IMR-90 (cell line): ENCODE results near the gene NPPA. TPM values are rescaled to one million over a fixed set of nuclear protein-coding genes. Genes with fewer than 3 reads are reported as not detected.

Experiments
- ATAC-seq: fragments of 200-7000 bp; cut with Tn5 transposase; 2 replicates; pipeline ENCODE4 v1.9.1; 2020; ENCODE audit warnings: low read depth, mild to moderate bottlenecking, moderate library complexity
- BruUV-seq: library from RNA; stranded (reverse); fragments of 400-500 nt; replicated peaks from 2 replicates; lab custom pipeline; 2021; lab: Mats Ljungman, UMichigan
- CTCF ChIA-PET: fragments of 300-600 bp; formaldehyde crosslinking; extraction: SDS; loops from one replicate; lab custom pipeline; 2021; ENCODE audit warnings: antibody characterized with exemption; lab: Yijun Ruan, JAX
- POLR2A ChIA-PET: fragments of 300-600 bp; sonication (Branson Sonifier 250); formaldehyde crosslinking; loops from one replicate; lab custom pipeline; 2022; ENCODE audit warnings: antibody characterized with exemption; ENCODE audit not compliant: unreplicated experiment; lab: Charles Lee
- DNase-seq: peaks from one replicate; pipeline ENCODE4 v3.0.0; 2013
- H2AFZ ChIP-seq: replicated peaks from 2 replicates; pipeline ENCODE3; 2013; ENCODE audit warnings: low read length, mild to moderate bottlenecking; ENCODE audit not compliant: poor library complexity
- H2AK5ac ChIP-seq: 2 replicates; pipeline ENCODE4 v1.6.1; 2013; ENCODE audit warnings: low read depth, low read length, inconsistent platforms
- H2AK9ac ChIP-seq: replicated peaks from 2 replicates; pipeline ENCODE3; 2013; ENCODE audit warnings: mild to moderate bottlenecking, low read depth, low read length, moderate library complexity; ENCODE audit not compliant: poor library complexity
- H2BK120ac ChIP-seq: 2 replicates; pipeline ENCODE4 v1.6.1; 2013; ENCODE audit warnings: low read depth, low read length, inconsistent platforms
- H2BK15ac ChIP-seq: 3 replicates; pipeline ENCODE4 v1.6.1; 2013; ENCODE audit warnings: low read depth, low read length, inconsistent platforms
- H2BK20ac ChIP-seq: 2 replicates; pipeline ENCODE4 v1.6.1; 2013; ENCODE audit warnings: low read depth, mild to moderate bottlenecking, inconsistent platforms, low read length, moderate library complexity
- H2BK5ac ChIP-seq: 2 replicates; pipeline ENCODE4 v1.6.1; 2013; ENCODE audit warnings: mild to moderate bottlenecking, low read depth, low read length, inconsistent platforms; ENCODE audit not compliant: poor library complexity, severe bottlenecking
- H3K14ac ChIP-seq: replicated peaks from 2 replicates; pipeline ENCODE4 v1.6.1; 2013; ENCODE audit warnings: low read depth, low read length, inconsistent platforms
- H3K18ac ChIP-seq: 2 replicates; pipeline ENCODE4 v1.6.1; 2013; ENCODE audit warnings: low read depth, low read length, control low read depth
- H3K23ac ChIP-seq: 2 replicates; pipeline ENCODE4 v1.6.1; 2013; ENCODE audit warnings: low read depth, low read length, inconsistent platforms
- H3K27ac ChIP-seq: 2 replicates; pipeline ENCODE4 v1.5.1; 2013; ENCODE audit warnings: mild to moderate bottlenecking, control low read depth, low read length; ENCODE audit not compliant: insufficient read depth
- H3K27me3 ChIP-seq: 2 replicates; pipeline ENCODE4 v1.6.1; 2013; ENCODE audit warnings: low read length; ENCODE audit not compliant: control insufficient read depth, insufficient read depth
- H3K36me3 ChIP-seq: 2 replicates; pipeline ENCODE4 v1.6.1; 2013; ENCODE audit warnings: low read length, mixed read lengths; ENCODE audit not compliant: control insufficient read depth, insufficient read depth
- H3K4ac ChIP-seq: 2 replicates; pipeline ENCODE4 v1.6.1; 2013; ENCODE audit warnings: low read depth, low read length, inconsistent platforms
- H3K4me1 ChIP-seq: 2 replicates; pipeline ENCODE4 v1.6.1; 2013; ENCODE audit warnings: low read length, mixed read lengths; ENCODE audit not compliant: control insufficient read depth, insufficient read depth
- H3K4me2 ChIP-seq: 2 replicates; pipeline ENCODE4 v1.6.1; 2013; ENCODE audit warnings: low read depth, mild to moderate bottlenecking, control low read depth, low read length, moderate library complexity
- H3K4me3 ChIP-seq: 2 replicates; pipeline ENCODE4 v1.5.1; 2013; ENCODE audit warnings: low read depth, mild to moderate bottlenecking, control low read depth, low read length, moderate library complexity; ENCODE audit not compliant: insufficient read depth
- H3K56ac ChIP-seq: 2 replicates; pipeline ENCODE4 v1.6.1; 2013; ENCODE audit warnings: low read length, inconsistent platforms; ENCODE audit not compliant: insufficient read depth; ENCODE audit errors: extremely low read depth
- H3K79me1 ChIP-seq, 2 experiments: 2 replicates each; pipeline ENCODE4 v1.6.1; 2013; ENCODE audit warnings: low read length in 2 of 2, inconsistent platforms in 1 of 2, low read depth in 1 of 2
- H3K9ac ChIP-seq: 2 replicates; pipeline ENCODE4 v1.6.1; 2013; ENCODE audit warnings: low read depth, low read length, control low read depth
- H3K9me1 ChIP-seq: 2 replicates; pipeline ENCODE4 v1.6.1; 2013; ENCODE audit warnings: low read length, inconsistent platforms; ENCODE audit not compliant: insufficient read depth
- H3K9me3 ChIP-seq: 2 replicates; pipeline ENCODE4 v1.6.1; 2013; ENCODE audit warnings: low read length; ENCODE audit not compliant: control insufficient read depth, insufficient read depth
- H4K20me1 ChIP-seq: 2 replicates; pipeline ENCODE4 v1.6.1; 2013; ENCODE audit warnings: low read length, inconsistent platforms; ENCODE audit not compliant: insufficient read depth
- H4K5ac ChIP-seq: 2 replicates; pipeline ENCODE4 v1.6.1; 2013; ENCODE audit warnings: mild to moderate bottlenecking, low read depth, low read length, control low read depth
- H4K8ac ChIP-seq, 2 experiments: 2 replicates each; pipeline ENCODE4 v1.6.1; 2013; ENCODE audit warnings: low read depth in 2 of 2, low read length in 2 of 2, control low read depth in 1 of 2, inconsistent platforms in 1 of 2
- H4K91ac ChIP-seq: 2 replicates; pipeline ENCODE4 v1.6.1; 2013; ENCODE audit warnings: low read depth, low read length, inconsistent platforms; ENCODE audit not compliant: insufficient read depth
- FOS ChIP-seq: fragments of 150-350 bp; IDR thresholded peaks from 2 replicates; pipeline ENCODE4 v1.6.1; 2016; ENCODE audit warnings: low read depth, low read length
- MAZ ChIP-seq: IDR thresholded peaks from 2 replicates; pipeline ENCODE4 v1.6.1; 2012; ENCODE audit warnings: low read depth, mild to moderate bottlenecking, low read length, improper control_type of control experiment, moderate library complexity, borderline replicate concordance
- WGBS, 2 experiments: methylation state at CpG; one replicate each; pipeline versions ENCODE4 v1.1.5 to v1.1.7; 2013; ENCODE audit warnings: missing lambda C conversion rate in 2 of 2; ENCODE audit not compliant: insufficient read length in 1 of 2; ENCODE audit errors: extremely low coverage in 2 of 2; 5-methylcytosine and 5-hydroxymethylcytosine counted together
- dilution Hi-C: fragments of 300-500 bp; cut with HindIII; formaldehyde crosslinking; loops from one replicate; pipeline ENCODE4 v1.14.3; 2018; ENCODE audit warnings: low sequenced_read_pairs; ENCODE audit not compliant: unreplicated experiment
- in situ Hi-C: fragments of 300-500 bp; cut with MboI; formaldehyde crosslinking; loops from 3 replicates; pipeline ENCODE4 v1.14.3; 2019; ENCODE audit warnings: low sequenced_read_pairs, inconsistent platforms, mixed read lengths
- intact Hi-C: fragments of 100-400 bp; cut with micrococcal nuclease; formaldehyde crosslinking; loops from 2 replicates; pipeline ENCODE4 v1.10.0; 2022
- polyA plus RNA-seq, 3 experiments: library from polyadenylated mRNA; depleted of rRNA; stranded (reverse); fragments of >200 nt; gene quantifications; 2 replicates each; pipeline ENCODE4 v1.2.3, GENCODE V29; 2012; ENCODE audit warnings: low replicate concordance in 1 of 3
- total RNA-seq: library from RNA; depleted of rRNA; stranded (reverse); fragments of >200 nt; gene quantifications from 2 replicates; pipeline ENCODE4 v1.2.3, GENCODE V29; 2012

The NPPA gene
- total and polyA plus RNA-seq, 2 of the 4 experiments (the other 2 are of a cell fraction), result not detected

- no peaks in the 10 kb centered on the region for H3K36me3 ChIP-seq
- H3K56ac ChIP-seq, result no peak overlapping the region
- WGBS, 2 experiments, result 78% methylated on average over 9 of the region's 19 CpGs; no CpG with 5 or more reads in 1 of the 2 experiments
- ATAC-seq (no peak), DNase-seq (no peak)
- no peak overlapping the region for H2AFZ ChIP-seq
- no TSS peak for BruUV-seq
- in situ Hi-C loops, result no loop called here
- H3K9me1 ChIP-seq, result no peaks in the 10 kb centered on the region
- no peak overlapping the region for H3K4me3 ChIP-seq
- no peaks in the 10 kb centered on the region for H4K20me1 ChIP-seq
- H4K91ac ChIP-seq, result no peak overlapping the region
- no peak overlapping the region for H2AK9ac ChIP-seq
- no peak overlapping the region for H4K8ac ChIP-seq
- no peak overlapping the region for H2BK20ac ChIP-seq
- no peak overlapping the region for H3K23ac ChIP-seq
- H2BK120ac ChIP-seq, result no peak overlapping the region
- H4K5ac ChIP-seq, result no peak overlapping the region
- ChIA-PET CTCF (interaction anchor here (0.8 kb wide), 1 partner anchor 49 kb away, joined by 3 read pairs; no protein-coding TSS in a partner anchor), POLR2A (interaction anchor here (1.2 kb wide), 1 partner anchor 21 kb away, joined by 3 read pairs; no protein-coding TSS in a partner anchor)
- dilution Hi-C loops, result no loop called here
- no peak overlapping the region for H3K4me2 ChIP-seq
- TF ChIP-seq MAZ (no peak), FOS (no peak)
- H3K14ac ChIP-seq, result no peak overlapping the region
- H3K18ac ChIP-seq, result no peak overlapping the region
- no peak overlapping the region for H2BK5ac ChIP-seq
- H3K4me1 ChIP-seq, result no peaks in the 10 kb centered on the region
- H2AK5ac ChIP-seq, result no peak overlapping the region
- peaks cover 48% of the 10 kb centered on the region for H3K27me3 ChIP-seq
- H3K4ac ChIP-seq, result no peak overlapping the region
- H2BK15ac ChIP-seq, result no peak overlapping the region
- H3K9ac ChIP-seq, result no peak overlapping the region
- no peak overlapping the region for H3K27ac ChIP-seq
- intact Hi-C loops, result no loop called here
- H3K79me1 ChIP-seq, result no peaks in the 10 kb centered on the region
- no peaks in the 10 kb centered on the region; the same call in 1 of the 2 replicates for H3K9me3 ChIP-seq
Measured at GRCh38 chr1:11886986-11887665, 39.5 kb upstream of the NPPA start.
